H1 (cell line): Measurements from ENCODE around the gene CNST.

Experiments
- CTCF ChIP-seq, 3 experiments: IDR thresholded peaks; 1 replicate in 2 of 3; 2 replicates in 1 of 3; pipeline versions ENCODE4 v1.5.1 to v1.6.1; 2011; ENCODE audit warnings: low read length in 3 of 3, mild to moderate bottlenecking in 3 of 3, inconsistent platforms in 2 of 3, low read depth in 1 of 3, moderate library complexity in 1 of 3; ENCODE audit not compliant: insufficient read depth in 1 of 3; ENCODE audit errors: control extremely low read depth in 1 of 3
- GTF2F1 ChIP-seq: IDR thresholded peaks from 2 replicates; pipeline ENCODE4 v1.6.1; 2012; ENCODE audit warnings: low read depth, low read length, improper control_type of control experiment, borderline replicate concordance
- JUND ChIP-seq: IDR thresholded peaks from 2 replicates; pipeline ENCODE4 v1.6.1; 2011; ENCODE audit warnings: mild to moderate bottlenecking, improper control_type of control experiment, low read length
- POLR2A ChIP-seq, 2 experiments: IDR thresholded peaks; 1 replicate in 1 of 2; 2 replicates in 1 of 2; pipeline ENCODE4 v1.6.1; 2011; ENCODE audit warnings: low read depth in 2 of 2, low read length in 2 of 2, mild to moderate bottlenecking in 2 of 2; ENCODE audit errors: control extremely low read depth in 1 of 2
- POLR2AphosphoS5 ChIP-seq: IDR thresholded peaks from 2 replicates; pipeline ENCODE4 v1.6.1; 2011; ENCODE audit warnings: low read depth, low read length
- SIN3A ChIP-seq, 2 experiments: IDR thresholded peaks in 1 of 2; conservative IDR thresholded peaks in 1 of 2; 2 replicates each; pipeline ENCODE4 v1.6.1; 2011 to 2012; ENCODE audit warnings: low read length in 2 of 2, improper control_type of control experiment in 1 of 2, low read depth in 1 of 2, mild to moderate bottlenecking in 1 of 2
- SRF ChIP-seq: IDR thresholded peaks from 2 replicates; pipeline ENCODE4 v1.6.1; 2011; ENCODE audit warnings: mild to moderate bottlenecking, low read depth, low read length, moderate library complexity
- YY1 ChIP-seq: IDR thresholded peaks from 2 replicates; pipeline ENCODE4 v1.6.1; 2011; ENCODE audit warnings: low read depth, mild to moderate bottlenecking, low read length

GRCh38 chr1:246571953-246572352 is 5.7 kb downstream of the CNST start:
- TF ChIP-seq JUND (no peak), CTCF (IDR thresholded peaks at IDR 0.05; ENCODE audit: control extremely low read depth in 1 of 3, insufficient read depth in 1 of 3, low read depth in 1 of 3, low read length in 3 of 3) (no peak), SRF (no peak), GTF2F1 (no peak), POLR2A (IDR thresholded peaks at IDR 0.05; ENCODE audit: control extremely low read depth in 1 of 2, low read depth in 2 of 2, low read length in 2 of 2) (no peak), SIN3A (conservative IDR thresholded peaks at IDR 0.05 in 1 of 2, IDR thresholded peaks at IDR 0.05 in 1 of 2; ENCODE audit: low read depth in 1 of 2, low read length in 2 of 2) (no peak), YY1 (no peak), POLR2AphosphoS5 (no peak)
